ENCODE data around the gene CDH13.

CDH13 gene

GRCh38 chr16:82793528-82794245 lies 166.9 kb downstream of the CDH13 start:
- no peak for DNase-seq

GRCh38 chr16:82796047-82796446 lies 169.3 kb downstream of the CDH13 start:
- DNase-seq, result no peak

- no peak for DNase-seq
Measured at GRCh38 chr16:82801361-82801760, 174.6 kb downstream of the CDH13 start.

- DNase-seq, result no peak
Measured at GRCh38 chr16:82805866-82806265, 179.1 kb downstream of the CDH13 start.

GRCh38 chr16:82807311-82807710 lies 180.5 kb downstream of the CDH13 start:
- DNase-seq, result no peak

- no peak for DNase-seq
Measured at GRCh38 chr16:82808036-82808435, 181.3 kb downstream of the CDH13 start.

- DNase-seq, result no peak
Measured at GRCh38 chr16:82810077-82810476, 183.3 kb downstream of the CDH13 start.

GRCh38 chr16:82814059-82814458 lies 187.3 kb downstream of the CDH13 start:
- DNase-seq, result no peak

GRCh38 chr16:82819286-82819685 lies 192.5 kb downstream of the CDH13 start:
- no peak for DNase-seq

GRCh38 chr16:82820855-82821254 lies 194.1 kb downstream of the CDH13 start:
- no peak for DNase-seq

- DNase-seq, result no peak
Measured at GRCh38 chr16:82824408-82824807, 197.6 kb downstream of the CDH13 start.

GRCh38 chr16:82829301-82829700 lies 202.5 kb downstream of the CDH13 start:
- DNase-seq, result no peak

- no peak for DNase-seq
Measured at GRCh38 chr16:82830944-82831343, 204.2 kb downstream of the CDH13 start.

GRCh38 chr16:82832821-82833220 lies 206.1 kb downstream of the CDH13 start:
- no peak for DNase-seq

GRCh38 chr16:82833378-82833993 lies 206.7 kb downstream of the CDH13 start:
- DNase-seq, result no peak

GRCh38 chr16:82834151-82834815 lies 207.5 kb downstream of the CDH13 start:
- no peak for DNase-seq

- no peak for DNase-seq
Measured at GRCh38 chr16:82835487-82836155, 208.9 kb downstream of the CDH13 start.

GRCh38 chr16:82841108-82841507 lies 214.3 kb downstream of the CDH13 start:
- no peak for DNase-seq

GRCh38 chr16:82843606-82844271 lies 217.0 kb downstream of the CDH13 start:
- no peak for DNase-seq

GRCh38 chr16:82845116-82845515 lies 218.3 kb downstream of the CDH13 start:
- no peak for DNase-seq

GRCh38 chr16:82846806-82847205 lies 220.0 kb downstream of the CDH13 start:
- no peak for DNase-seq

- DNase-seq, result no peak
Measured at GRCh38 chr16:82848013-82848412, 221.2 kb downstream of the CDH13 start.

- DNase-seq, result no peak
Measured at GRCh38 chr16:82852388-82853008, 225.7 kb downstream of the CDH13 start.

Data from kidney glomerular epithelial cell (primary cell).